ENCODE measurements around the gene PPFIBP1. TPM values are rescaled to one million over a fixed set of nuclear protein-coding genes. Genes with fewer than 3 reads are reported as not detected.

PPFIBP1 gene
- total and polyA plus RNA-seq, 10 donors: 3.7 to 182 (median 92.4) TPM

DNA sequence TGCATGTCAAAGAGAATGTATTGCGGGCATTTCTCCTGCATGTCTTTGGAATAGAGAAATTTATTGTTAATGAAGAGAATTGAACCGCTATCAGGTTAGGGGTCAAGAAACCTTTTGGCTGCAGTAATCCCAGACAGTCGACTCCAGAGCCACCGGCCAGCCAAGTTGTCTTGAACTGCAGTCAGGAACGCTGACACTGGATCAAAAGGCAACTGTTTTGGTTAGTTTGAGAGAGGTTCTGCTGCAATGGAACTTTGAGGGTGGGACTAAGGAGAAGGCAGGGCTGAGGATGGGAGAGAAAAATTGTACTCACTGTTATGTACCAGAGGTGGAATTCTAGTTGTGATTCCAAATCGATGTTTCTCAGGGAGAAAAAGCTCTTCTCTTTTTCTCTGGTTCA lies 28.2 kb downstream of the PPFIBP1 start:
- Histone ChIP-seq H3K4me3 (no peak overlapping the region), H3K4me1 (peaks cover 29 to 77% (median 48%) of the 10 kb centered on the region in 6 donors), H3K9me3 (no peaks in the 10 kb centered on the region), H3K27me3 (replicated peaks in 1 of 7) (no peaks in the 10 kb centered on the region), H3K27ac (peak overlapping the region in 4 of 8 donors; percentile 21 to 82 (median 54)), H3K36me3 (no peaks in the 10 kb centered on the region)
- WGBS, 5 donors: 85 to 93% (median 88%) methylated on average over 6 of the region's 6 CpGs
- intact Hi-C loops (cut with DNase I; ENCODE audit: low total_unique reads): no loop called here
- TF ChIP-seq POLR2A (IDR thresholded peaks at IDR 0.05) (no peak), POLR2AphosphoS5 (IDR thresholded peaks at IDR 0.05) (no peak)
- TF ChIP-seq, protein P1, sequence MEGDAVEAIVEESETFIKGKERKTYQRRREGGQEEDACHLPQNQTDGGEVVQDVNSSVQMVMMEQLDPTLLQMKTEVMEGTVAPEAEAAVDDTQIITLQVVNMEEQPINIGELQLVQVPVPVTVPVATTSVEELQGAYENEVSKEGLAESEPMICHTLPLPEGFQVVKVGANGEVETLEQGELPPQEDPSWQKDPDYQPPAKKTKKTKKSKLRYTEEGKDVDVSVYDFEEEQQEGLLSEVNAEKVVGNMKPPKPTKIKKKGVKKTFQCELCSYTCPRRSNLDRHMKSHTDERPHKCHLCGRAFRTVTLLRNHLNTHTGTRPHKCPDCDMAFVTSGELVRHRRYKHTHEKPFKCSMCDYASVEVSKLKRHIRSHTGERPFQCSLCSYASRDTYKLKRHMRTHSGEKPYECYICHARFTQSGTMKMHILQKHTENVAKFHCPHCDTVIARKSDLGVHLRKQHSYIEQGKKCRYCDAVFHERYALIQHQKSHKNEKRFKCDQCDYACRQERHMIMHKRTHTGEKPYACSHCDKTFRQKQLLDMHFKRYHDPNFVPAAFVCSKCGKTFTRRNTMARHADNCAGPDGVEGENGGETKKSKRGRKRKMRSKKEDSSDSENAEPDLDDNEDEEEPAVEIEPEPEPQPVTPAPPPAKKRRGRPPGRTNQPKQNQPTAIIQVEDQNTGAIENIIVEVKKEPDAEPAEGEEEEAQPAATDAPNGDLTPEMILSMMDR (IDR thresholded peaks at IDR 0.05 in 8 of 11, conservative IDR thresholded peaks at IDR 0.05 in 3 of 11): no peak
- DNase-seq: no peak

DNA sequence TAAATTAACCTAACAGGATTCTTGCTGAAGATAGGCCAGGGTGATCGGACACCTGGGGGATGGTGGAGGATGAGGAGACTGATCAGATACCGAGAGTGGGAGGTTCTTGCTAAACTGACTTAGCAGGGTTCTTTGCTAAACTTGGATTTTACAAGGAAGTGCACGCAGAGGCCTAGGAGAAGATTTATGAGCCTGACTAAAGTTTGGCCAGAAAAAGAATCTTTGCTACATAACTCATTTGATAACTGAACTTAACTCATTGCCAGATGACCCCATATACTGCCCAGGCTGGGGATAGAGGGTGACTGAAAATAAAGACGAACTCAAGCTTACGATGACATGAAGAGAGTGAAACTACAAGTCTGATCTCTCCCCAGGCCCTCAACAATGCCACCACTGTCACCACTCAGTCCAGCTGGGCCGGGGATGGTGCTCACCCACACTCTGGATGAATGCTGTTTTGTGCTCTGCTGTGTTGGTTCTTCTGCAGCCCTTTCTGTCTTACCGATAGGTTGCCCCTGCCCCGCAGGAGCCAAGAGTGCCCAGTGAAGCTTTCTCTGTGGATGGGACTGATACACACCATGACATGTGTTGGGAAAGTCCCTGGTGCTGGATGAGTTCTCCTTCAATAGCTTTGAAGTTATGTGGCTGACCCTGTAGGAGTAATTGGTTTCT lies 29.0 kb downstream of the PPFIBP1 start:
- no peaks in the 10 kb centered on the region for H3K36me3 ChIP-seq
- no peaks in the 10 kb centered on the region for H3K9me3 ChIP-seq
- TF ChIP-seq POLR2A (IDR thresholded peaks at IDR 0.05): no peak
- no peak for TF ChIP-seq POLR2AphosphoS5 (IDR thresholded peaks at IDR 0.05)
- TF ChIP-seq, protein P1 (IDR thresholded peaks at IDR 0.05 in 8 of 11, conservative IDR thresholded peaks at IDR 0.05 in 3 of 11): no peak
- peaks cover 30 to 85% (median 48%) of the 10 kb centered on the region in 6 donors for H3K4me1 ChIP-seq
- intact Hi-C loops (cut with DNase I; ENCODE audit: low total_unique reads): no loop called here
- H3K4me3 ChIP-seq: no peak overlapping the region
- H3K27ac ChIP-seq: peak overlapping the region in 6 of 8 donors; percentile 8 to 57 (median 32)
- 77 to 83% (median 78%) methylated on average over 8 of the region's 8 CpGs for WGBS, 5 donors
- no peaks in the 10 kb centered on the region for H3K27me3 ChIP-seq (replicated peaks in 1 of 7)
- DNase-seq: no peak

DNA sequence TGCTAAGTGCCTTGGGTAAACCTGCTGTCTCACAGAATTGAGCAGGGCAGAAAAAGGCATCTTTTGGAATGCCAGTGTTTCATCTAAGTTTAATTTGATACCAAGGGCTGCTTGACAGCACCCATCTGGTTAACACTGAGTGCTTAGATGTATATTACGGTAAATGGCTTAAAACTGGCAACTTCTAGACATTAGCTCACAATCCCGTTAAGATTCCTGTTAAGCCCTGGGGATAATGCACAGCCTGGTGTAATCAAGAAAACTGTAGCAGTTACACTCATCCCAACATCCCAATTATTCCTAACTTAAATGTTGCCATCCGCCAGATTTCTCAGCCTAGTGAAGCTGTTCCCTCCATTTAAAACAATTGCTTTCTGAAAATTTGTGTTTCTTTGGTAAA lies 29.9 kb downstream of the PPFIBP1 start:
- Histone ChIP-seq H3K36me3 (no peaks in the 10 kb centered on the region), H3K27ac (peak overlapping the region in 4 of 8 donors; percentile 57 to 82 (median 70)), H3K27me3 (replicated peaks in 1 of 7) (no peaks in the 10 kb centered on the region), H3K4me3 (no peak overlapping the region), H3K9me3 (no peaks in the 10 kb centered on the region), H3K4me1 (peaks cover 28 to 78% (median 47%) of the 10 kb centered on the region in 6 donors)
- intact Hi-C loops (cut with DNase I; ENCODE audit: low total_unique reads): no loop called here
- no peak for DNase-seq
- TF ChIP-seq POLR2A (IDR thresholded peaks at IDR 0.05) (no peak), POLR2AphosphoS5 (IDR thresholded peaks at IDR 0.05) (no peak)
- TF ChIP-seq, protein P1 (IDR thresholded peaks at IDR 0.05 in 8 of 11, conservative IDR thresholded peaks at IDR 0.05 in 3 of 11): no peak
- 87 to 92% (median 91%) methylated on average over 3 of the region's 3 CpGs for WGBS, 5 donors

DNA sequence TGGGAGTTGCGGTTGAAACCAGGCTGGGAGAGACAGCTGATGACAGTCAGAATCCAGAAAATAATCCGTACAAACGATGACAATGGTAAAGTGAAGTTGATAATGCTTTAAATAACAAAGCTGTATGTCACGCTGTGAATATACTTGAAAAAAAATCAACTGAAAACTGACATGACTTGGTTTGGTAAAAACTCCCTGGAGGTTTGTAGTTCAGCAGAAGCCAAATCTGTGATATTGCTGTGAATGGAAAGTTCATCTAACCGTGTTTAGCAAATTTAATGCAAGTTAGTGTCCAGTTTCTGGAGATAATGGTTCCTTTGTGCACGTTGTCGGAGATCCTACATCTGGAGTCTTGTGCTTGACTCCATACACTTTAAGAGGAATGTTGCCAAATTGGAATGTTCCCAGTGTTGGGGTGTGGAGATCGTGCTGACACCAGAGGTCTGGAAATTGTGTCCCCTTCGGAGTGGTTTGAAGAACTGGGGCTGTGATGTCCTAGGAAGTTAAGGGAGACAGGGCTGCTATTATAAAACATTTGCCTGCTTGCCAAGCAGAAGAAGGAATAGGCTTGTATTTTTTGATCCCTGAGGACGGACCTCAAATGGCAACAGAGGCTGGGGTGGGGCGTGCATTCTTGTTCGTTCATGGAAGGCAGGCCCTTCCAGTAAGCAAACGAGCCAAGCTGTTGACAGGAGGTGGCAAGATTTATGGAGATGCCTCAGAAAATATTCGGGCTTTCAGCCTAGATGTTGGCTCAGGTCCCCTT lies 30.6 kb downstream of the PPFIBP1 start:
- H3K4me3 ChIP-seq: no peak overlapping the region
- intact Hi-C loops (cut with DNase I; ENCODE audit: low total_unique reads): no loop called here

More for the DNA sequence above, 30.6 kb downstream of the PPFIBP1 start:
- H3K4me1 ChIP-seq: peaks cover 24 to 71% (median 40%) of the 10 kb centered on the region in 6 donors
- no peaks in the 10 kb centered on the region for H3K36me3 ChIP-seq
- 57 to 66% (median 59%) methylated on average over 14 of the region's 14 CpGs for WGBS, 5 donors
- no peaks in the 10 kb centered on the region for H3K9me3 ChIP-seq
- no peaks in the 10 kb centered on the region for H3K27me3 ChIP-seq (replicated peaks in 1 of 7)
- DNase-seq: no peak
- TF ChIP-seq POLR2A (IDR thresholded peaks at IDR 0.05) (no peak), POLR2AphosphoS5 (IDR thresholded peaks at IDR 0.05) (no peak)
- TF ChIP-seq, protein P1 (IDR thresholded peaks at IDR 0.05 in 8 of 11, conservative IDR thresholded peaks at IDR 0.05 in 3 of 11): no peak
- peak overlapping the region in 7 of 8 donors; percentile 13 to 82 (median 66) for H3K27ac ChIP-seq
